Kidney capillary endothelial cell (primary cell): ENCODE data around the gene RMI2.

Experiments
- DNase-seq: peaks from one replicate; pipeline ENCODE4 v3.0.0-alpha.2; 2018; ENCODE audit warnings: low spot score

The RMI2 gene

GRCh38 chr16:11328172-11329070, 16.8 kb upstream of the RMI2 start:
- DNase-seq, result peak; percentile 80

DNA sequence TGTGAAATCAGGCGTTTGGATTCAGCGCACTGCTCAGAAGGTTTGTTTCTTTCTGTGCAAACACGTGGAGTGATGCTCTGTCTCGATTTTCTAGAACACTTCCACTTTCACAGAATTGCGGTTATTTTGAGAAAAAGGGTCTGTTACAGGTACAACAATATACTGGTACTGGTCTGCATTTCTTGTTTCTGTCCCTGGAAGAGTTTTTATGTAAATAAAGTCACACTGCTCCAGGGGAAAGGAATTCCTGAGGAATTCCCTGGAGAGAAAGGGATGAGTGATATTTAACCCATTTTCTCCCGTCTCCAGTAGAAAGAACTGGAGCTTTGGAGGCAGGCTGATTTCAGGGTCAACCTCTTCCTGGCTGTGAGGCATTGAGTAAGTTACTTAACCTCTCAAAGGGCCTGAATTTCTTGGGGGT, 16.2 kb upstream of the RMI2 start:
- no peak for DNase-seq

- DNase-seq, result no peak
These were observed 15.4 kb upstream of the RMI2 start for GRCh38 chr16:11329891-11330290.

DNA sequence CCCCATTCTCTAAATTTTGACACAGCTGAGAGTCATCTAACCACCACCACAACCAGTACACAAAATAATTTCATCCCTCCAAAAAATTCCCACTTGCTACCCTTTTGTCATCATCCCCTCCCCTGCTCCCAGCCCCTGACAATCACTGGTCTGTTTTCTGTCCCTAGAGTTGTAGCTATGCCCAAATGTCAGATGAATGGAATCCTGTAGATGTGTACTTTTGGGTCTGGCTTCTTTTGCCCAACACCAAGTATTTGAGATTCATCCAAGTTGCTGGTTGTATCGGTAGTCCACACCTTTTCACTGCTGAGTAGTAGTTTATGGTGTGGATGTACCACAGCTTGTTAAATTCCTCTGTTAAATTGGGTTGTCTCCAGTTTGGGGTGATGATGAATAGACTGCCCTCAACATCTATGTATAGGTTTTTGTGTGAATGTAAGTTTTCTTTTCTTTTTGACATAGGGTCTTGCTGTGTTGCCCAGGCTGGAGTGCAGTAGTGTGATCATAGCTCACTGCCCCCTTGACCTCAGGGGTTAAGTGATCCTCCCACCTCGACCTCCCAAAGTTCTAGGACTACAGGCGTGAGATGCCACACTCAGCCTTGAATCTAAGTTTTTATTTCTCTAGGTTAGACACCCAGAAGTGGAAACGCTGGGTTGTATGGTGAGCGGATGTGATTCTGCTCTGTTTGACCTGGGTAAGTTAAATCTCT, 14.6 kb upstream of the RMI2 start:
- no peak for DNase-seq

DNA sequence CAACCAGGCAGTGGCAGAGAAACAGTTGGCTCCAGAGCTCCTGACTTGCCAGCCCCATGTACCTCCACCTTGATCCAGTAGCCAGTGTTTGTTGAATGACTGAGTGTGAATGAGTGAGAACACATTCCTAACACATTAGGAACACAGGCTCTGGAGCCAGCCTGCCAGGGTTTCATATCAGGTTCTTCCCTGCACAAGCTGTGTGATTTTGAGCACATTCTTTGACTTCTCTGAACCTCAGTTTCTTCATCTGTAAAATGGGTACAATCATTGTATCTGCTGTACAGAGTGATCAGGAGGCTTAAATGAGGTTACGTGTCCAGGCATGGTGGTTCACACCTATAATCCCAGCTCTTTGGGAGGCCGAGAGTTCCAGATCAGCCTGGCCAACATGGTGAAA, 13.3 kb upstream of the RMI2 start:
- DNase-seq, result no peak

DNA sequence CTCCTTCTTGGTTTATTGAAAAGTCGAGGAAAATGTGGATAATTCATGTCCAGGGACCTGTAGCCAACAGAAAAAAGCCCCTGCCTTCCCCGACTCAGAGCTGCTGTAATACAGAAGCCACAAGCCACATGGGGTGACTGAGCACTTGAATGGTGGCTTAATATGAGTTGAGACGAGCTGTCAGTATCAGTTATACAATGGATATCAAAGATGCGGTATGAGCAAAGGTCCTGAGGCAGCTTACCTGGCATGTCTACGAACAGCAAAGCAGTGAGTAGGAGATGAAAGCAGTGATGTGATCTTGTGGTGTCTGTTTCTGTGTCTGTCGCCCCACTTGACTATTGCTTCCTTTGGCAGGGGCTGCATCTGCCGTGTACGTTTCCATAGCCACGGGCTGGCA, 12.2 kb upstream of the RMI2 start:
- DNase-seq, result no peak

- no peak for DNase-seq
These were observed 11.6 kb upstream of the RMI2 start for GRCh38 chr16:11333702-11334101.

- no peak for DNase-seq
These were observed 10.3 kb upstream of the RMI2 start for GRCh38 chr16:11334831-11335404.

- no peak for DNase-seq
These were observed 6.2 kb upstream of the RMI2 start for GRCh38 chr16:11339075-11339474.

DNA sequence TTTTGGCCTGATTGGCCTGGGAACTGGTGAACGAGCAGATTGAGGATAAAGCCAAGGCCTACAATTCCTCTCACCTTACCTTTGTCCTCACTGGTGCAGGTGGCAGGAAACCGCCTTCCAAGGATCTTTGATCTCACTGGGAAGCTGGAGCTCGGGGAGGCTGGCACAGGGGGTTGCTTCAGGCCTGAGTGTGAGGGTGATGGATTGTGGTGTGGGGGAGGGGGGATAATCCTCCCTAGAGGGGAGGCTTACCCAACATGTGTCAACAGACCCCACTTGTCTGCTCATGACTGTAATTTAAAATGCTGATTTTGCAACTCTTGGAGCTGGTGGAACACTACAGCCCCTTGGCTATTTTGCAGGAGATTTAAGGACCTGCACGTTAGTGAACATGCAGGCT, 4.5 kb upstream of the RMI2 start:
- DNase-seq, result no peak

GRCh38 chr16:11341371-11341770, 3.9 kb upstream of the RMI2 start:
- no peak for DNase-seq

- no peak for DNase-seq
These were observed 3.0 kb upstream of the RMI2 start for GRCh38 chr16:11342021-11342855.

DNA sequence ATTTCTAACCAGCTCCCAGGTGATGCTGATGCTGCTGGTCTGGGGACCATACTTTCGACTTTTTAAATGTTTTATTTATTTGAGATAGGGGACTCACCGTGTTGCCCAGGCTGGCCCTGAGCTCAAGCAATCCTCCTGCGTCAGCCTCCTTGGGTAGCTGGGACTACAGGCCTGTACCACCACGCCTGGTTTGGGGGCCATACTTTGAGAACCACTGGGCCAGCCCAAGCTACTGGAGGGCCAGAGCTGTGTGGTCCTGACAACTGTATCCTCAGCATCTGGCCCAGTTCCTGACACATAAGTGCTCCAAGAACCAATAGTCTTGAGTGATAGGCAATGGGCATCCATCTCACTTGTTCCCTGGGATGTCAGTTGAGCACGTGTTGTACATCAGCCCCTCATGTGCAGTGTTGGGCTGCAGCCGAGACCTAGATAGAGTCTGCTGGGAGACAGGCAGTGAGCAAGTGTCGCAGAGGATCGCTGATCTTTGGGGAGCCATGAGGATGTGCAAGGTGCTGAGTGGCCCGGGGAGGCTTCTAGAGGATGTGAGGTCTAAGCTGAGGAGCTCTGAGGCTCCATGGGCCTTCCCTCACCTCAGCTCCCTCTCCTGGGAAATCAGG, 1.6 kb downstream of the RMI2 start:
- DNase-seq, result no peak

- no peak for DNase-seq
These were observed 2.6 kb downstream of the RMI2 start for GRCh38 chr16:11347831-11348230.

- no peak for DNase-seq
These were observed 3.7 kb downstream of the RMI2 start for GRCh38 chr16:11348737-11349598.

DNA sequence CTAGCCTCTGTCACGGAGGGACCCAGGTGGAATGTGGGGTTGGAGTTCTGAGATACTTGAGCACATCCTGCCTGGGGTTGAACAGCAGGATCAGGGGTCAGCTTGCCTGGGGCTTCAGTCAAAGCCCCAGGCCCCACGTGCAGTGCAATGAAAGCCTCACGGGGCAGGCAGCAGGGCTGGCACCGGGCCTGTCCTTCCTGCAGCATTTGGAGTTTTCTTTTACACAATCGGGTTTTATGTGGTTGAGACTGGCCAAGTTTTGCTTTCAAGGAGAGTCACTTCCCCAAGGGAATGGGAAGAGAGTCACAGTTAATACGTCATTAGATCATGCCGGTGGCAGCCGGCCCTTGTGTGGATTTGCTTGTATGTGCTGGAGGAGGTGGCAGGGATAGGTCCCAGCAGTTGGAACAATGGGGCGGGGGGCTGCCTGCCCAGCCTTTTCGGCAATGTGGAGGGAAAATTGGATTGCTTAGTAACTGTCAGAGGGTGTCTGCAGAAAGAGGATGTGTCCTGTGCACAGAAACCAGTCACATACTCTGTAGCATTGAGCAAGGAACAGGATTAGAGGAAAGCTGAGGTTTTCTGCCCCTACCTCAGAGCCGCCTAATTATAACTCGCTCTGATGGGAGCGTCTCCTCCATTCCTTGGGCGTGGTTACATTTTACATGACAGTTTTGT, 4.5 kb downstream of the RMI2 start:
- peak; percentile 58 for DNase-seq

DNA sequence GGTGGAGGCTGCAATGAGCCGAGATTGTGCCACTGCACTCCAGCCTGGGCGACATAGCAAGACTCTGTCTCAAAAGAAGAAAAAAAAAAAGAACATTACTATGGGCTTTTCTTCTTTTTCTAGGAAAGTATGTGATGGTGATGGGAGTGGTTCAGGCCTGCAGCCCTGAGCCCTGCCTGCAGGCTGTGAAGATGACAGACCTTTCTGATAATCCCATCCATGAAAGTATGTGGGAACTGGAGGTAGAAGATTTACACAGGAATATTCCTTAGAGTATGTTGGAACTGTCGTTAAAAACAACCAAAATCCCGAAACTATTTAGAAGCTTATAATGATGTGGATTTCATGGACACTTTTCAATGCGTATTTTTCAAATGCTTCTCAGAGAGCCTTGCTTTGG, 5.3 kb downstream of the RMI2 start:
- no peak for DNase-seq

- no peak for DNase-seq
These were observed 5.7 kb downstream of the RMI2 start for GRCh38 chr16:11350921-11351335.

DNA sequence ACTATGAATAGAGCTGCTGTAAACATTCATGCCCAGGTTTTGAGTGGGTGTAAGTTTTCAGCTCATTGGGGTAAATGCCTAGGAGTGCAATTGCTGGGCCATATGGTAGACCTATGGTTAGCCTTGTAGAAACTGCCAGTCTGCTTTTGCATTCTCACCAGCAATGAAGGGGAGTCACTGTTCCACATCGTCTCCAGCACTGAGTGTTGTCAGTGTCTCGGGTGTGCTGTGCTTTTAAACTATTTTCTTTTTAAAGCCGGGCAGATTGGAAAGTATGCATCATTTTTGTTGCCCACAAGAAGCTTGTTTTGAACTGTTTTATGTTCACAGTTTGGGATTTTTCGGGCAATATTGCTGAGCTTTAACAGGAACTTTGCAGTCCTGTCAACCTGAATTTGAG, 7.9 kb downstream of the RMI2 start:
- no peak for DNase-seq

DNA sequence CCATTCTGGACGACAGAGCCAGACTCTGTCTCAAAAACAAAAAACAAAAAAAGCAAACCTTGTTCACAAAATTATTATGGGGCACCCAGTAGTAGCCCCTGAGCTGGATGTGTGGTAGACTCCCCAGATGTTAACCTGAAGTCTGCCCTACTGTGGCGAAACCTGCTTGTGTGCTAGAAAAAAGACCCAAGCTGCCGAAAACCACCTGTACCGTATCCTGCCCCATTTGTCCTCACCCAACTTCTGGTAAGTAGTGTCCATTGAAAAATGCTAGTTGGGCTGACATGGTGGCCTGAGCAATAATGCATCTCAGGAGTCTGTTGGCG, 9.1 kb downstream of the RMI2 start:
- no peak for DNase-seq
